HG03196 (cell line): Measurements from ENCODE around the gene DIS3.
"Not testable (repeated sequence)": the region's sequence is repeated elsewhere in the genome, so short reads cannot be mapped to it uniquely, and the experiment has no call there.

ENCODE experiments used
- ATAC-seq: cut with Tn5 transposase; IDR thresholded peaks from one replicate; pipeline ENCODE4 v1.9.1; 2021; ENCODE audit not compliant: unreplicated experiment

The DIS3 gene

GRCh38 chr13:72754111-72754510, 27.6 kb downstream of the DIS3 start:
- no peak for ATAC-seq

DNA sequence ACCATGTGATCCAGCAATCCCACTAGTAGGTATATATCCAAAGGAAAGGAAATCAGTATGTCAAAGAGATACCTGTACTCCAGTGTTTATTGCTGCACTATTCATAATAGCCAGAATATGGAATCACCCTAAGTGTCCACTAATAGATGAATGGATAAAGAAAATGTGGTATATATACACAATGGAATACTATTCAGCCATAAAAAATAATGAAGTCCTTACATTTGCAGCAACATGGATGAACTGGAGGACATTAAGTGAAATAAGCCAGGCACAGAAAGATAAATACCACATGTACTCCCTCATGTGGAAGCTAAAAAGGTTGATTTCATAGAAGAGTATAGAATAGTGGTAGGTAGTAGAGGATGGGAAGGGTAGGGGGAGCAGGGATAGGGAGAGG, 30.5 kb downstream of the DIS3 start:
- no peak for ATAC-seq

DNA sequence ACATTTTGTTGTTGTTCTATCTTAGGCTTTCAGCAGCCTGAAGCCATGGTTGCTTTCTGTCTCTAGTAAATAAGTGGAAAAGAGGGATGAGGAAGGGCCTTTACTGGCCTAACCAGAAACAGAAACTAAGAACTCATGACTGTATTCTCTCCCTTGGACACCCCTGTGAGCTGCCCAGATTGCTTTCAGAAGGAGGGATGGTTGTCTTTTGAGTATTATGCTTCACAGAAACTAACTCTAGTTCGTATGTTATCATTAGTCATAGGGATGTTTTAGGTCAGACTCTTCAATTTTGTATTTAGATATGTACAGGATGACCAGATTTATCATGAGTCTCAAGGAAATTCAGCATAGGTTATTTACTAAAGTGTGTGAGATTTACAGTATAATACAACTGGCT, 36.4 kb downstream of the DIS3 start:
- ATAC-seq: peak; percentile 43

GRCh38 chr13:72740015-72740414, 41.7 kb downstream of the DIS3 start:
- no peak for ATAC-seq

GRCh38 chr13:72737033-72737432, 44.7 kb downstream of the DIS3 start:
- ATAC-seq: no peak

DNA sequence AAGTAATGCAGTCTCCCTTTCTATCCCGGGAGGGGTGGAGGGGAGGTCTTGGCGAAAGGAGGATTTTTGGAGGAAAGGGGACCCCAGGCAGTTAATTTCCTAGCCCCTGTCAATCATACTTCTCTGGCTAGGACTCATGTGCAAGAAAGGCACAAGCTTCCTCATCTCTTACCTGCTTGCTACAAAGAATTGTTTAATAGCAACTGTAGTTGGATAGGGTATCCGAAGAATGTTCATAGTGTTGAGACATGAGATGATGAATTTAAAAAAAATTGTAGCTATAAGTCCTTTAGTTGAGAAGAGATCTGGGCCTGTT, 53.5 kb downstream of the DIS3 start:
- ATAC-seq: no peak

GRCh38 chr13:72727417-72728289, 54.0 kb downstream of the DIS3 start, which contains the start of the genes BORA and MZT1:
Gene BORA, plus strand, starts transcription at chr13:72727923. Its CDS starts 1,018 bp downstream, at chr13:72728941.
Gene MZT1, minus strand, starts transcription at chr13:72727629. Its CDS starts 27 bp downstream, at chr13:72727602.
- peak; percentile 96 for ATAC-seq

DNA sequence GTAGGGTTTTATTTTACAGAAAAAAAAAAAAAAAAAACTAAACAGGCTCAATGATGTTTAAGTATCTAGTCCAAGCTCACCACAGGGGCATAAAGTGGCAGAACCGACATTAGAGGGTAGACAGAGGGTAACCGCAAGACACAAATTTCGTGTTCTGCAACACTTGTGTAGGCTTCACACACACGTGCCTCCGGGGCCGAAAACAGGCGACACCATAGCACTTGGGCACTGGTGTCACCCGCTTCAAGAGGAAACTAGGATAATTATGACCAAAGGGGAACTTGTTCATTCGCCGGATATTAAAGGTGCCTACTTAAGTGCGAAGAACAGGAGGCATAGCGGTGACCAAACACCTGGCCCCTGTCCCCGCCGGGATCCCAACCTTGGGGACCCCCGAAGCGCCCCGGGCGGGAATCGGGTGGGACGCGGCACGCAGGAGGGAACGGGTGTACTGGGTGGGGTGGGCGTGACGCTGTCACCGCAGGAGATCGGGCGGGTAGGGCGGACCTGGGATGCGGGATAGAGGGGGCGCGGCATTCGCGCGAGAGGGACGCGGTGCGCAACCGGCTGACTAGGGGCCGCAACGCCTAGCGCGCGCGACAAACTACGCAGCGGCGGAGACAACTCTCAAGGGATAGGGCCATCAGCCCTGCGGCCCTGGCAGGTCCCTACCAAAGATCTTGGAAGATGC, 54.8 kb downstream of the DIS3 start:
- peak; percentile 30 for ATAC-seq

DNA sequence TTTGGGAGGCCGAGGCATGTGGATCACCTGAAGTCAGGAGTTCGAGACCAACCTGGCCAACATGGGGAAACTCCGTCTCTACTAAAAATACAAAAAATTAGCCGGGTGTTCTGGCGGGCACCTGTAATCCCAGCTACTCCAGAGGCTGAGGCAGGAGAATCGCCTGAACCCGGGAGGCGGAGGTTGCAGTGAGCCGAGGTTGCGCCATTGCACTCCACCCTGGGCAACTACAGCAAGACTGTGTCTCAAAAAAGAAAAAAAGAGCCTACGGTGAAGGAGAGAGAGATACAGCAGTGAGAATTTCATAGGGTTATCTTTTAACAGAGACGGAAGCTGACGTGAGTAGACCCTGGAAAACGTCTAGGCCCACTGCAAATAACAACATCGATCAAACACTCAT, 55.5 kb downstream of the DIS3 start:
- not testable (repeated sequence) for ATAC-seq

DNA sequence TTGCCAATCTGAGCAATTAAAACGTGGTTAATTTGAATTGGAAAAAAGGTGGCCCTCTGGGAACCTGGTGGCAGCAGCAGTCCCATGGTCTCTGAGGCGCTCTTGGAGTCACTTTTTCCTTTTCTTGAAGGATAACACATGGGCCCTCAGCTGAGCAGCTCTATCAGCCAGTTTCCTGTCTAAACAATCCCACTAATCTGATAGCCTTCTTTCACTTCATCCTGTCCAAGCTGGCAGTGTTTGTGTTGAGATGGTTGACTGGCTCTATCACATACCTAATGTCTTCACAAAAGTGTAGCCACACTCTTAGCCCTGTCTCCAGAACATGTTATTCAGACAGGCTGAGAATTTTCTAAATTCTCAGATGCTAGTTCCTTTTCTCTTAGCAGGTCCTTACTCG, 64.9 kb downstream of the DIS3 start:
- ATAC-seq: no peak
